HG03520 (cell line): ENCODE data around the gene RNASE2.
"Not testable (repeated sequence)": the region's sequence is repeated elsewhere in the genome, so short reads cannot be mapped to it uniquely, and the experiment has no call there.

Experiments used
- ATAC-seq: cut with Tn5 transposase; IDR thresholded peaks from one replicate; pipeline ENCODE4 v1.9.1; 2021; ENCODE audit warnings: mild to moderate bottlenecking, moderate library complexity; ENCODE audit not compliant: unreplicated experiment

Gene RNASE2

DNA sequence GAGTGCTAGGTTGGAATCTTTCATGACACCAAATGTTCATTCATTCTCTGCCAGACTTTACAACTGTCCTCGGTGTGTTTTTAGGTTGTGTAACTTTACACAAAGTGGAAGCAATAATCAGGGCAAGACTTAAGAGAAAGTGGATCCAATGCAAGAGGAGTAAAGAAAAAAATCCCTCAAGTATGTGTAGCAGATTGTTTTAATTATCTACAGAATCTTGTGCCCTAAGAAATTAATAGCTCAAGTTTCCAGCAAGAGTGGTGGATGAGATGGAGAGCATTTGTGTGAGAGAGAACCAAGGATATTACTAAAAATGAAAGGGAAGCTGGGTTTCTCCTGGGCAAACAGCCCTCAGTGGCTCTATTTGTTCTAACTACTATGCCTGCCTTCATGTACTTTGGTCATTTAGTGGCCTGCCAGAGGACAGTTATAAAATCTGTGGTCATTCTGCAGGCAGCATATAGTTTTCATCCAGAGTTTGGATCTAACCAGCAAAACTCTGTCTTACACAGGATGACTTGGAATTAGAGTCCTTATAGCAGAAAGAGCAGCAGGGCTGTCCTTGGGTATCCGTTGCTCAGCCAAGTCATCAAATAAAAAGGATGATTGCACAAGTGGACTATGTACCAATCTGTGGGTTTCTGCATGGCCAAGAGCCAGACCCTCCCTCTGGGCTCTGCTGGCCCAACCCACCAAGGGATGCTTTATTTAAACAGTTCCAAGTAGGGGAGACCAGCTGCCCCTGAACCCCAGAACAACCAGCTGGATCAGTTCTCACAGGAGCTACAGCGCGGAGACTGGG, at the start of gene RNASE2:
Gene RNASE2 (plus strand): TSS at position 752 of the 802 bp plus-strand sequence. CDS start 285 bp downstream, outside the sequence.
- not testable (repeated sequence) for ATAC-seq

DNA sequence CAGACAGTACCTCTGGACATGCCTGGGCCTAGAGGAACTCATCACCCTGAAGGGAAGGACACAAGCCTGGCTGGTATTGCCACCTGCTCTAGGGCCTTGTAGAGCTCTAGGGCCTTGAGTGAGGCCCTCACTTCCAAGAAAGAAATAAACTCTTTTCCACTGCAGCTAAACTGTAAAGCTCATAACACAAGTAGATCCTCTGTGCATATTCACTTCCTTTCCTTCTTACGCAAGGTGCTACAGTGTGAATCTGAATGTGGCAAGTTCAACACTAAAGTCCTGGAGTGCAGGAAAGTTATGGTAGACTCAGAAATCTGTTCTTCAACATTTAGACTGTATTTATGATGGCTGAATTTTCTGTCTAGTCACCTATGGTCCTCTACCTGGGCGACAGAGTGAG, 49.6 kb upstream of the RNASE2 start:
- ATAC-seq, result no peak

DNA sequence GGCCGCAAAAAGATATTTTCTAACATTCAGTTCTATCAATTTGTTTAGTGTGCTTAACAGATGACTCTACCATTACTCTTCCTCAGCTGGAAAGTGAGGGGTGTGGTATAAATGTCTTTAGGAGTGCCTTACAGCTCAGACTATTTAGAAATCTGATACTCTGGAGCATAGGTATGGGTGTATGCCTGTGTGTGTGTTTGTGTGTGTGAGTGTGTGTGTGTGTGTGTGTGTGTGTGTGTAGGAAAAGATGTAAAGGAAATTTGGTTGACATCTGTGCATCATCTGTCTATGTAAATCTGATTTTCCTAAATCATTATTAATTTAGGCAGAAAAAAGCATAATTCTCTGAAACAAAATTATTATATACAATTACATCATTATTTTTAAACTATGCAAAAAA, 48.1 kb upstream of the RNASE2 start:
- ATAC-seq, result no peak

DNA sequence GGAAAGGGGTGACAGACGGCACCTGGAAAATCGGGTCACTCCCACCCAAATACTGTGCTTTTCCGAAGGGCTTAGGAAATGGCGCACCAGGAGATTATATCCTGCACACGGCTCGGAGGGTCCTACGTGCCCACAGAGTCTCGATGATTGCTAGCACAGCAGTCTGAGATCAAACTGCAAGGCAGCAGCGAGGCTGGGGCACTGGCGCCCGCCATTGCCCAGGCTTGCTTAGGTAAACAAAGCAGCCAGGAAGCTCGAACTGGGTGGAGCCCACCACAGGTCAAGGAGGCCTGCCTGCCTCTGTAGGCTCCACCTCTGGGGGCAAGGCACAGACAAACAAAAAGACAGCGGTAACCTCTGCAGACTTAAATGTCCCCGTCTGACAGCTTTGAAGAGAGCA, 44.5 kb upstream of the RNASE2 start:
- ATAC-seq, result not testable (repeated sequence)

DNA sequence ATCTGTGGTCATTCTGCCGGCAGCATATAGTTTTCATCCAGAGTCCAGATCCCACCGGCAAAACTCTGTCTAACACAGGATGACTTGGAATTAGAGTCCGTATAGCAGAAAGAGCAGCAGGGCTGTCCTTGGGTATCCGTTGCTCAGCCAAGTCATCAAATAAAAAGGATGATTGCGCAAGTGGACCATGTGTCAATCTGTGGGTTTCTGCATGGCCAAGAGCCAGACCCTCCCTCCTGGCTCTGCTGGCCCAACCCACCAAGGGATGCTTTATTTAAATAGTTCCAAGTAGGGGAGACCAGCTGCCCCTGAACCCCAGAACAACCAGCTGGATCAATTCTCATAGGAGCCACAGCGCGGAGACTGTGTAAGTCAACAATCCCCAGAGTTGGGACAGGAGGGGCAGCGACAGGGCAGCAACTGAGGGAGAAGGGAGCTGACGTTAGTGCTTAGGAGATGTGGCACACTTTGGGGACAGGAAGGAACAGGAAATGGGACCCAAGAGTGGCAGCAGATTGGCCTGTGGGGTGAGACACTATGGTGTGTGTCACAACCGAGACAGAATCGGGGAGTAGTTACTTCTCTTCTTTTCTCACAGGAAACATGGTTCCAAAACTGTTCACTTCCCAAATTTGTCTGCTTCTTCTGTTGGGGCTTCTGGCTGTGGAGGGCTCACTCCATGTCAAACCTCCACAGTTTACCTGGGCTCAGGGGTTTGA, 36.1 kb upstream of the RNASE2 start:
- not testable (repeated sequence) for ATAC-seq

DNA sequence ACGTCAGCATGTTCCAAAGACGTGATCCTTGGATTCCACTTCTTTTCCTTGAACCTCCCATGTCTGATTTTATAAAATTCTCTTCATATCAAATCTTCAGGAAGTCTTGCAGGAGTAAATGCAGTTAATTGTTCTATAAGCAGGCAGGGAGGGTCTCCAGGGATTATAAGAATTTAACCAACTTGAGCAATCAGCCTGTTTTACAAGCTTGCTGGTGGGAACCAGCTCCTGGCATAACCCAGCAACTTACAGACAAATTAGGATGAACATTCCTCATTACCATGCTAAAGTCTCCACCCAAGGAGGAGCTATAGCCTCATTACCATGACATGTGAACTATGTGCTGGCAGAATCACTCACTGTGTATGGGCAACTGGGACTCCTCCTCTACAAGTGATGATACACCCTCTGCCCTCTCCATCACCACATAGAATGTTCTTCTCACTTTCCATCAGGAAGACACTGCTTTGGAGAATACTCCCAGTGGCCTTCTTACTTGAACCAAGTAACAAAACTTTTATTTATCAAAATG, 31.5 kb upstream of the RNASE2 start:
- ATAC-seq, result not testable (repeated sequence)

DNA sequence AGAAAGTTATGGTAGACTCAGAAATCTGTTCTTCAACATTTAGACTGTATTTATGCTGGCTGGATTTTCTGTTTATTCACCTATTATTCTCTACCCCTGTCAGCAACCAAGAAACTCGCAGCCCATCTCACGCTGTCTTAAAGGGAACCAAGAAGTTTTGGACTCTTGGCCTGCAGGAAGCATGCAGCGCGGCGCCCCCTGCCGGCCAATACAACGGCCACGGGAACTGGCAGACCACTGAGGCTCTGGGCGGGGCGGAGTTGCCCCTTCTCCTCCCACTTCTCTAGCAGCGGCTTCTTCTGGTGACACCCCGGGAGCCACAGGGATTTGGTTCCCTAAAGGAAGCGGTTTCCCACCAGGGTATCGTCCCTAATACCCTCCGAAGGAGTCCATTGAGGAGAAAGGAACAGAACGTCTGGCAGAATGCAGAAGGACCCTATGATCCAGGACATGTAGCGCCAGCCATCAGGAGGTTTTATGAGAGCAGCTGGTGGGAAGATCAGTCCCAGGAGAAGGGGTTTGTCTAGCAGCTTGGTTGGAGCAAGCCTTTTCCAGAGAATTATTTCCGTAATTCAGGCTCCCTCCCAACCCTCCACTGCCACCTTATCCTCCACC, 21.0 kb upstream of the RNASE2 start:
- ATAC-seq, result no peak

DNA sequence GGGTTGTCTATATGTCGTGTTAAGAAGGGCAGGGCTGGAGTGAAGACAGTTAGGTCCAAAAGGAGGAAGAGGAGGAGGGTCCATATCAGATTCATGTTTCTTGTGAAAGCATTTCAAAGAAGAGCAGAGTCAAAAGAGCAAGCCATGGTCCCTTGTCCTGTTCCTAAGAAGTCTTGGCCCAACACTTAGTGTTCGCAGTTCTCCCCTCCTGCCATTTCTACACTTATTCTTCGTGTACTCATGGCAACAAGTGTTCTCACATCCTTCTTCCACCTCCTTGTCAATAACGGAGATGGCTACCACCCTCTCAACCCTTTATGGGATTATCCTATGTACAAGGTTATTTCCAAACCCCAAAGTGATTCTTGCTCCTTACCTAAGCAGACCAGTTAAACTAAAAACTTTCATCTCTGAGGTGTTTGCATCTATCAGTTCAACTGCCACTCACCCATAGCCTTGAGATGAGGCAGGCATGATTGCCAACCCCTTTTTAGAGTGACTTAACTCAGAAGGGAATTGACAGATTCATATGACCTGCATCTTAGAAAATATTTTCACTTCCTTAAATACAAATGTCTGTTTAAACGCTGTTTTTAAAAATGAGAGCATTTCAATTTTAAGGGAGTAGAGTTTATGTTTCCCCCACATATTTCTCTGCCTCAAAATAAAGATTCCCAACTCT, 19.8 kb upstream of the RNASE2 start:
- no peak for ATAC-seq

DNA sequence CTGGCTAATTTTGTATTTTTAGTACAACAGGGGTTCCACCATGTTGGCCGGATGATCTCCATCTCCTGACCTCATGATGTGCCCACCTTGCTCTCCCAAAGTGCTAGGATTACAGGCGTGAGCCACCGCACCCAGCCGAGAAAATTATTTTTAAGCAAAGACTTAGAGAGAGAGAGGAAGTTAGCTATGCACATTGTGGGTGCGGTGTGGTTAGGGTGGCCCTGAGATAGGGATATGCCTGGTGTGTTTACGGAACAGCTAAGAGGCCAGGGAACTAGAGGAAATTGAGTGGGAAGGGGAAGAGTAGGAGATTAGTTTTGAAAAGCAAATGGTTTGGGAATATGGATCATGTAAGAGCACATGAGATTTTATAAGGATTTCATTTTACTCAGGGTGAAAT, 10.1 kb upstream of the RNASE2 start:
- not testable (repeated sequence) for ATAC-seq

DNA sequence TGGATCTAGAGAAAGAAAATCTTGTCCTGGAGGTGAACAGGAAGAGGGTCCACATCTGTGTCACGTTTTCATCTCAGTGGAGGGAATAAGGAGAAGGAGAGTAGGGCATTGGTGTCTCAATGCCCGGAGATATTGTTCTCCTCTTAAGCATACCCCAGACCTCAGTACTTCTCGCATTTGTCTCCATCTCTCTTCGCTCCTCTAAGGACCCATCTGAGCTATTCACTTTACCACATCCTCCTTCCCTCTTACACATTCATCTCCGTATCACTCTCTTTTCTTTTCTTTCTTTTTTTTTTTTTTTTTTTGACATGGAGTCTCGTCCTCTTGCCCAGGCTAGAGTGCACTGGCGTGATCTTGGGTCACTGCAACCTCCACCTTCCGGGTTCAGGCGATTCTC, 8.6 kb upstream of the RNASE2 start:
- ATAC-seq, result not testable (repeated sequence)

DNA sequence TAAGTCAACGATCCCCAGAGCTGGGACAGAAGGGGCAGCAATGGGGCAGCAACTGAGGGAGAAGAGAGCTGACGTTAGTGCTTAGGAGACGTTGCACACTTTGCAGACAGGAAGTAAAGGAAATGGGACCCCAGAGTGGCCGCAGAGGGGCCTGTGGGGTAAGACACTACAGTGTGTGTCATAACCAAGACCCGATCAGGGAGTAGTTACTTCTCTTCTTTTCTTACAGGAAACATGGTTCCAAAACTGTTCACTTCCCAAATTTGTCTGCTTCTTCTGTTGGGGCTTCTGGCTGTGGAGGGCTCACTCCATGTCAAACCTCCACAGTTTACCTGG, 219 bp downstream of the RNASE2 start:
- ATAC-seq, result not testable (repeated sequence)

DNA sequence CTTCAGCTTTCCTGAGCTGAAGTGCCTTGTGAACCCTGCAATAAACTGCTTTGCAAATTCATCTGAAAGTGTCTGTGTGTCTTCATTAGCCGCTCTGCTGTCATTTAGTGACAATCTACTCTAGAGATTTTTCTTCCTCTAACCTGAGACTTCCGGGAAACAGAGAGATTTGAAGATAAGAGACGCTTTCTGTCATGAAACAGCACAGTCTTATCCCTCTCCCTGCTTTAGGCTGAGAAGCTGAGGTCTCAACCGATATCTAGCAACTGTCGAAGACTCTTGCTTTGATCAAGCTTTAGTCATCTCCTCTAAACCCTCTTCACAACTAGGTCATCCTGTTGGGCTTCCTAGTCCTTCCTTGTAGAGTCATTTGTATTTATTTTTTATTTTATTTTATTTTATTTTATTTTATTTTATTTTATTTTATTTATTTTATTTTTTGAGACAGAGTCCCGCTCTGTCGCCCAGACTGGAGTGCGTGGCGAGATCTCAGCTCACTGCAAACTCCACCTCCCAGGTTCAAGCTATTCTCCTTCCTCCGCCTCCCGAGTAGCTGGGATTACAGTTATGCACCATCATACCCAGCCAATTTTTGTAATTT, 1.2 kb downstream of the RNASE2 start:
- ATAC-seq, result no peak

DNA sequence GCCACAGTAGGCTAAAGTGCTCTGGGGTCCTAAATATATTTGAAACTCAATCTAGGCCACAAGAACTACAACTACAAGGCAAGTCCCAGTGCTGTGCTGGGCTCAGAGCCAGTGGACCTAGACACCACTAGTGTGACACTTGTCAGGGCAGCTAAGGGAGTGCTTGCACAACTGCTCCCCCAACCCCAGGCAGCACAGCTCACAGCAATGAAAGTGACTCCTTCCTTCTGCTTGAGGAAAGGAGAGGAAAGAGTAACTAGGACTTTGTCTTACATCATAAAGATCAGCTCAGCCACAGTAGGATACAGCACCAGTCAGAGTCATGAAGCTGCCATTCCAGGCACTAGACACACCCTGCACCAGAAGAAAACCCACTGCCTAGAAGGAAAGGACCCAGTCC, 3.7 kb downstream of the RNASE2 start:
- not testable (repeated sequence) for ATAC-seq

DNA sequence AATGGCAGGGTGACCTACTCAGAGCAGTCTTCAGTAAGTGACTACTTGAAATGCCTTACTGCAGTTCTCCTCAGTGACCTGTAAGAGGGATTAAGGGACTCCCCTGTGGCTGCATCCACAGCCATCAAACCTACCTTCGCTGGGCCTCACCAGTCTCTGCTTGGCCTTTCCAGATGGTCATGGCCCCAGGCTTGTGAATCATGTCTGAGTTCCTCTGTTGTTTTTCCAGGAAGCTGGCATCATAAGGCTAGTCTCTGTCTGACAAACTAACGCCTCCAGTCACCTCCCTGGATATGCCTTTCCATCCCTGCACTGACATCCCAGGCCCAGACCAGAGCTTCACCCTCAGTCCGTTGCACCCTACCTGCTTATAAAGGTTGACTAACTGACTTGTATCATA, 14.0 kb downstream of the RNASE2 start:
- no peak for ATAC-seq

DNA sequence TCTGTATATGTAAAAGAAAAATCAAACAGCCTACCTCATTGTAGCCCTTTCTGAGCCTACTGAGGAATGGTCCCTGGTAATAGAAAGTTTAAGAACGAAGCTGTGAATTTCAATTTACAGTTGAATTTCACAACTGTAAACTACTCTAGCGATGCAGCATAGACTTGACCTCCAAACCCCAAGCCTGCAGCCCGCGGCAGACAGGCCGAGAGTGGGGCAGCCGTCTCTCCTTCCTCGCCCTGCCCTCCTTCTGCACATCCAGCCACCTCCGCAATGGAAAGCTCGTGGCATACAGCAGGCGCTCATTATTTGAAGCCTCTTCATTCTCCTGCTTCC, 15.3 kb downstream of the RNASE2 start:
- ATAC-seq, result peak; percentile 7

DNA sequence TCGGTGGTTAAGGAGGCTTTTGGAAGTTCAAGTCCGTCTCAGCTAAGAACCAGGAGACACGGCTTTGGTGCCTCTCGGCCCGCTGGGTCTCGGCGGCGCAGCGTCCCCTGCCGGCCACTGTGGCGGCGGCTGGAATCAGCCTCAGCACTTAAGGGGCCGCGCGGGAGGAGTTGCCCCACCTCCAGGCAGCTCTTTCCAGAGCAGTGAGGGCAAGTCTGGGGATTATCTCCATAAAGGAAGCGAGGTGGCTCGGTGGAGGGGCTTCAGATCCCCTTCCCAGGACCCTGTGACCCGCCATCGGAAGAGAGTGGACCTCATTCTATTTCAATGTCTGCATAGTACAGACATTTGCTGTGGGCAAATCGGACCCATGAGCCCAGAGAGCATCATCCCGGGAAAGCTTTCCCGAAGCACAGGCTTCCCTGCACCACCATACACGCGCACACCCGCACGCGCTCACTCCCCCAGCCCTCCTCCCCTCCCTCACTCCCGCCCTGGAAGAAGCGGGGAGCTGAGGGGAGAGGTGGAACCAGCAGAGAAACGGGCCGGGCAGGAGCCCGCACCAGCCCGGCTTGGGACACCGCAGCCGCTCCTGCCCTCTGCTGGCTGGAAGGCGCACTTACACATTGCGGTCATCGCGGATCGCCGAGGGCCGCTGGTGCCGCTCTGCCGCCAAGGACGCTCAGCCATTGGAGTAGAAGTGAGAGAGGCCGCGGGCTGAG, 15.9 kb downstream of the RNASE2 start:
- peak; percentile 84 for ATAC-seq

DNA sequence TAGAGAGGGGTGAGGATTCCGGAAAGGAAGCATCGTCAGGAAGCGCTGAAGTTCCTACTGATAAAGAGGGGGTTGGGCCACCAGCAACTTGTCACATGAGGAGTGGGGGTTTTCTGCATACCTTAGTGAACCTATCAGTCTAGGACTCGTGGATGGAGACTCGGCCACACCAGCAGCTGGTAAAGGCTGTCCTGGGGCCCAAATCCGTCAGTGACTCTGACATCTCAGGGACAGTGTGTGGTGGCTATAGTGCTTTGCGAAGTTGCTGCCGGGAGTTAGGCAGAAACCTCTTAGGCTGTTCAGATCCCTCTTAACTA, 16.4 kb downstream of the RNASE2 start:
- ATAC-seq, result peak; percentile 23

DNA sequence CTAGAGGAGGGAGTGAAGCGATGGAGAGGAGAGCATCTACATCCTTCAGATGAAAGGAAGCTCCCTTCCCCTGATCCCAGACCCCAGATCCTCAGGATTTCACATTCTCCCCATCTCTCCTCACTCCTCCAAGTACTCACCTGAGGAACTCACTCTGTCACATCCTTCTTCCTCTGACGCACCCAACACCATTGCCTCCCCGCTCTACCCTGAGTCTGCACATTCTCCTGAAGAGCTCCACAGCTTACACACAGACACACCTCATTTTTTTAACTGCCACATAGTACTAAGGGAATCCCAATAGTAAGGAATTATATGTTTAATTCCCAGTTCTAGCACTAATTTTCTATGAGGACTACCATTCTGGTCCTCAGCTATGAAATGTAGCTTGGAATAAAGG, 18.2 kb downstream of the RNASE2 start:
- no peak for ATAC-seq

DNA sequence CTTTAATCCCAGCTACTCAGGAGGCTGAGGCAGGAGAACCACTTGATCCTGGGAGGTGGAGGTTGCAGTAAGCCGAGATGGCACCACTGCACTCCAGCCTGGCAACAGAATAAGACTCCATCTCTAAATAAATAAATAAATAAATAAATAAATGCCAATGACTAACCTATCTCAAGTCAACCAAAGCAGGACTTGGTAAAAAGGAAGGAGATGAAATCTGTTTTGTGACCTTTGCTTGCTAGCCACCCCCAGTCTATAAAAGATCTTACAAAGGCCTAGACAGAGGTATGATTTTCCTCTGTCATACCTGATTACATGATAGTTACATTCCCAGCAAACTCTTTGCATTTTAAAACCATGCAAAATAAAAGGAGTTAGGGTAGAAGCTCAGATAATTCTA, 21.0 kb downstream of the RNASE2 start:
- no peak for ATAC-seq

DNA sequence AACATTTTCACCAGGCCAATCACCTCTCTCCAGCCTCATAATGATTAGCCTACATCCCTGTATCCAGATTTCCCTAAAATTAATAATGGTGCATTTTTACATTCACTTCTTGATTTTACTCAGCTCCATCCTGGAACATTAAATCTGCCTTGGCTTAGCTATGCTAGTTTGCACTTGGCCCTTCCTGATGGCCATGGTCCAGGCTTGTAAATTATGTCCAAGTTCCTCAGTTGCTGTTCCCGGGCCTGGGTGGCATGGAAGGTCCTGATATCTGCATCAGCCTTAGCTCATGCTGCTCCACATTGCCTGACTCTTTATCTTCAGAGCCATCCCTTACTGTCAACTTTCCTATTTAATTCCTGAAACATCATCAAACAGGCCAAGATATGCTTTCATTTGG, 23.4 kb downstream of the RNASE2 start:
- ATAC-seq, result no peak
